ENCODE measurements around the gene SDCCAG8.

DNA sequence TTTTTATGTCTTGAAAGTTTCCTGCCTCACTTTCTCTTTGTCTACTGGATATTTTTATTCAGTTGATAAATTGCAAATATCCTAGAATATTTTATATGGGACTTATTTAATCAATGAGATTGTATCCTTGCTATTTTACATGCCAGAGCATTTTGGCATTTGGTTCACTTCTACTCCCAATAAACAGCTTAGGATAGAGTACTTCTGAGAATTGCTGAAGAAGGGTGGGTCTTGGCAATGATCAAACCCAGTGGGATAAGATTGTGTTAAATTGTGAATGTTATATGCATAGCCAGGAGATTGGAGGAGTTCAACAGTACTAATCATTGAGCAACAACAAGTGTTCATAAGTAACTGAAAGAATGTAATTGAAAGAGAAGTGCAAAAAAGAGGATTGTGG is 60.1 kb downstream of the SDCCAG8 start:
- TF ChIP-seq, protein P1, sequence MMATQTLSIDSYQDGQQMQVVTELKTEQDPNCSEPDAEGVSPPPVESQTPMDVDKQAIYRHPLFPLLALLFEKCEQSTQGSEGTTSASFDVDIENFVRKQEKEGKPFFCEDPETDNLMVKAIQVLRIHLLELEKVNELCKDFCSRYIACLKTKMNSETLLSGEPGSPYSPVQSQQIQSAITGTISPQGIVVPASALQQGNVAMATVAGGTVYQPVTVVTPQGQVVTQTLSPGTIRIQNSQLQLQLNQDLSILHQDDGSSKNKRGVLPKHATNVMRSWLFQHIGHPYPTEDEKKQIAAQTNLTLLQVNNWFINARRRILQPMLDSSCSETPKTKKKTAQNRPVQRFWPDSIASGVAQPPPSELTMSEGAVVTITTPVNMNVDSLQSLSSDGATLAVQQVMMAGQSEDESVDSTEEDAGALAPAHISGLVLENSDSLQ (IDR thresholded peaks at IDR 0.05), result no peak
- no peak for TF ChIP-seq SP1 (IDR thresholded peaks at IDR 0.05)
- no peak for TF ChIP-seq FOXA1 (IDR thresholded peaks at IDR 0.05)
- TF ChIP-seq TARDBP (IDR thresholded peaks at IDR 0.05), result no peak
- TF ChIP-seq CTBP1 (IDR thresholded peaks at IDR 0.05; ENCODE audit: borderline replicate concordance), result no peak
- no peak for TF ChIP-seq HDGF (IDR thresholded peaks at IDR 0.05; ENCODE audit: borderline replicate concordance)
- no peak for TF ChIP-seq ARNT (IDR thresholded peaks at IDR 0.05)
- no peak for TF ChIP-seq FOXM1 (IDR thresholded peaks at IDR 0.05; ENCODE audit: borderline replicate concordance)
- TF ChIP-seq L3MBTL2 (conservative IDR thresholded peaks at IDR 0.05), result no peak
- TF ChIP-seq FOXK2 (IDR thresholded peaks at IDR 0.05), result no peak
- TF ChIP-seq LEF1 (IDR thresholded peaks at IDR 0.05; ENCODE audit: borderline replicate concordance), result no peak
- TF ChIP-seq NFRKB (IDR thresholded peaks at IDR 0.05), result no peak
- TF ChIP-seq ZNF384 (IDR thresholded peaks at IDR 0.05), result no peak
